ENCODE data around the gene P4HA3. TPM values are rescaled to one million over a fixed set of nuclear protein-coding genes. Genes with fewer than 3 reads are reported as not detected.

P4HA3 gene
- polyA plus RNA-seq, 1 experiment, result 14.1 TPM

DNA sequence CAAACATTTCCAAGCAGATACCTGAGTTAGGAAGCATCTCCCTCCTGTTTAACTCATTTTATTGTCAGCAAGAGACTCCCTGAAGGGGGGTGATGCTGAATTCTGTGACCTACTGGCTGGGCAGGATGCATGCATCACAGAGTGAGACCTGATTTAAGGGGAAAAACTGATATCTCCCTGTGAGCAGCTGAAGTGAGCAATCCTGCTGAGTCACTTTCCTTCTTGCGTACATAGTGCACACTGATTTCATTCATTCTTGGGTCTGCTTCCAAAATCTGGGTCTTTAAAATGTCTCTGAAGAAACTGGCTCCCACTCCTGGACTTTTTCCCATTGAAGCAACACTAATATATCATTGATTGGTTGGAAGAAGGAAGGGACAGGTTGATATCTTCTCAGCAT, 23.3 kb downstream of the P4HA3 start:
- no peaks in the 10 kb centered on the region for H3K27me3 ChIP-seq (ENCODE audit: control insufficient read depth, insufficient read depth, low read length)
- TF ChIP-seq, protein P1, sequence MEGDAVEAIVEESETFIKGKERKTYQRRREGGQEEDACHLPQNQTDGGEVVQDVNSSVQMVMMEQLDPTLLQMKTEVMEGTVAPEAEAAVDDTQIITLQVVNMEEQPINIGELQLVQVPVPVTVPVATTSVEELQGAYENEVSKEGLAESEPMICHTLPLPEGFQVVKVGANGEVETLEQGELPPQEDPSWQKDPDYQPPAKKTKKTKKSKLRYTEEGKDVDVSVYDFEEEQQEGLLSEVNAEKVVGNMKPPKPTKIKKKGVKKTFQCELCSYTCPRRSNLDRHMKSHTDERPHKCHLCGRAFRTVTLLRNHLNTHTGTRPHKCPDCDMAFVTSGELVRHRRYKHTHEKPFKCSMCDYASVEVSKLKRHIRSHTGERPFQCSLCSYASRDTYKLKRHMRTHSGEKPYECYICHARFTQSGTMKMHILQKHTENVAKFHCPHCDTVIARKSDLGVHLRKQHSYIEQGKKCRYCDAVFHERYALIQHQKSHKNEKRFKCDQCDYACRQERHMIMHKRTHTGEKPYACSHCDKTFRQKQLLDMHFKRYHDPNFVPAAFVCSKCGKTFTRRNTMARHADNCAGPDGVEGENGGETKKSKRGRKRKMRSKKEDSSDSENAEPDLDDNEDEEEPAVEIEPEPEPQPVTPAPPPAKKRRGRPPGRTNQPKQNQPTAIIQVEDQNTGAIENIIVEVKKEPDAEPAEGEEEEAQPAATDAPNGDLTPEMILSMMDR (IDR thresholded peaks at IDR 0.05; ENCODE audit: insufficient read depth, low read depth, low read length), result no peak
- H3K36me3 ChIP-seq (ENCODE audit: control insufficient read depth, insufficient read depth, low read length), result no peaks in the 10 kb centered on the region
- peak; percentile 87 for DNase-seq (ENCODE audit: low read depth)
- CTCF ChIA-PET, result interaction anchor here (0.7 to 0.9 kb wide), 2 partner anchors 10 to 161 kb away, joined by 3 read pairs; no protein-coding TSS in a partner anchor
- no peak overlapping the region for H3K4me3 ChIP-seq (ENCODE audit: low read depth, low read length)
- POLR2A ChIA-PET, result interaction anchor here (0.8 kb wide), 1 partner anchor 9 kb away, joined by 4 read pairs; no protein-coding TSS in a partner anchor

DNA sequence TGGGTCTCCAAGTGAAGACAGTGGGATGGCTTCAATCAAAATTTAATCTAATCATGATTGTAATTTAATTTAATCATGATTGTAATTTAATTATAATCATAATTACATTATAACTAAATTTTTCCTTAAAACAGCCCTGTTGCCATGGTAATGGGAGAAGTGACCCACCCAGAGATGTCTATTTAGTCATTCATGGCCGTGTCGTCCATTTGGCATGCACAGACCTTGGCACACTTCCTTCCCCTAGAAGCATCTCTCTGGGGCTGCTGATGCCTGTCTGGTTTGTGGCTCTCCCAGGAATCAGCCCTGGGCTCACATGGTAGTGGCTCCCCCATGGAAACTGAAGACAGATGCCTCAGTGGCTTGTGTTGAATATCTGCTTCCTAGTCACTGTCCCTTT, 27.0 kb downstream of the P4HA3 start:
- Histone ChIP-seq H3K4me3 (ENCODE audit: low read depth, low read length) (no peak overlapping the region), H3K36me3 (ENCODE audit: control insufficient read depth, insufficient read depth, low read length) (no peaks in the 10 kb centered on the region), H3K27me3 (ENCODE audit: control insufficient read depth, insufficient read depth, low read length) (no peaks in the 10 kb centered on the region)
- ChIA-PET CTCF (interaction anchor here (2.1 kb wide), 1 partner anchor 15 kb away, joined by 5 read pairs; no protein-coding TSS in a partner anchor), POLR2A (no interaction called here)
- DNase-seq (ENCODE audit: low read depth), result no peak
- TF ChIP-seq, protein P1 (IDR thresholded peaks at IDR 0.05; ENCODE audit: insufficient read depth, low read depth, low read length), result no peak

DNA sequence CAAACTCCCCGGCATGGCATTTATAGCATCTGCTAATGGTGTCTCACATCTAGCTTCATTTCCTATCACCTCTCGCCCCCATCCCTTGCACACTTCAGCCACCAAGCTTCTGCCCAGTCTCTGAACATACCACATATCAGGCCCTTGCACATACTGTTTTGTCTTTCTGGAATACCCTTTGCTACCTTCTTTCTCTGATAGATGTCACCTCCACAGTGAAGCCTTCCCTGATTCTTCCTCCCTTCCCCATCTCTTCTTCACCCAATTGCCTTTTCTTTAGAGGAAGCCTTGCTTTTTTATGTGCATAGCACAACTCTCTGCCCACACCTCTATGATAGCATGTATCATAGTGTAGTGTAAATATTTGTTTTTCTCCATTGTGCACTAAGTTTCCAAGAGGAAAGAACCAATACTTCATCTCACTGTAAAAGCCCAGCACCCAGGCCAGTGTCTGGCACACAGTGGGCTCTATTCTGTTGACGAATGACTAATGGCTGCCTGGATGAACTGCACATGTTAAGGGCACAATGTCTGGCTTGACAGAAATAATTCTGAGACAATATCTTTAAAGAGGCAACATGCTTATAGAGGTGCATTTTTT, 27.8 kb downstream of the P4HA3 start:
- CTCF ChIA-PET, result interaction anchor here (2.1 kb wide), 1 partner anchor 14 kb away, joined by 5 read pairs; no protein-coding TSS in a partner anchor
- no peak for DNase-seq (ENCODE audit: low read depth)
- Histone ChIP-seq H3K27me3 (ENCODE audit: control insufficient read depth, insufficient read depth, low read length) (no peaks in the 10 kb centered on the region), H3K36me3 (ENCODE audit: control insufficient read depth, insufficient read depth, low read length) (no peaks in the 10 kb centered on the region), H3K4me3 (ENCODE audit: low read depth, low read length) (no peak overlapping the region)
- POLR2A ChIA-PET, result no interaction called here
- TF ChIP-seq, protein P1 (IDR thresholded peaks at IDR 0.05; ENCODE audit: insufficient read depth, low read depth, low read length), result no peak

DNA sequence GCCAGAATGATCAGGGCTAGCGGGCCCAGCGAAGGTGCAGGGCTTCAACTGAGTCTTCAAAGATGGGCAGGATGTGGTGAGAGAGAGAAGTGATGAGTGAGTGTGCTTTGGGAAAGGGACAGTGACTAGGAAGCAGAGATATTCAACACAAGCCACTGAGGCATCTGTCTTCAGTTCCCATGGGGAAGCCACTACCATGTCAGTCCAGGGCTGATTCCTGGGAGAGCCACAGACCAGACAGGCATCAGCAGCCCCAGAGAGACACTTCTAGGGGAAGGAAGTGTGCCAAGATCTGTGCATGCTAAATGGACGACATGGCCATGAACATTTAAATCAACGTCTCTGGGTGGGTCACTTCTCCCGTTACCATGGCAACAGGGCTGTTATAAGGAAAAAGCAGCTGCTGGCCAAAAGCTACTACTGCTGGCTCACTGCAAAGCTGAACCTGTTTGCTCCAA, 28.5 kb downstream of the P4HA3 start:
- Histone ChIP-seq H3K36me3 (ENCODE audit: control insufficient read depth, insufficient read depth, low read length) (no peaks in the 10 kb centered on the region), H3K4me3 (ENCODE audit: low read depth, low read length) (no peak overlapping the region), H3K27me3 (ENCODE audit: control insufficient read depth, insufficient read depth, low read length) (no peaks in the 10 kb centered on the region)
- TF ChIP-seq, protein P1 (IDR thresholded peaks at IDR 0.05; ENCODE audit: insufficient read depth, low read depth, low read length), result no peak
- CTCF ChIA-PET, result interaction anchor here (1.1 to 2.1 kb wide), 2 partner anchors 13 to 18 kb away, joined by 3 to 5 read pairs; no protein-coding TSS in a partner anchor
- POLR2A ChIA-PET, result no interaction called here
- DNase-seq (ENCODE audit: low read depth), result no peak

DNA sequence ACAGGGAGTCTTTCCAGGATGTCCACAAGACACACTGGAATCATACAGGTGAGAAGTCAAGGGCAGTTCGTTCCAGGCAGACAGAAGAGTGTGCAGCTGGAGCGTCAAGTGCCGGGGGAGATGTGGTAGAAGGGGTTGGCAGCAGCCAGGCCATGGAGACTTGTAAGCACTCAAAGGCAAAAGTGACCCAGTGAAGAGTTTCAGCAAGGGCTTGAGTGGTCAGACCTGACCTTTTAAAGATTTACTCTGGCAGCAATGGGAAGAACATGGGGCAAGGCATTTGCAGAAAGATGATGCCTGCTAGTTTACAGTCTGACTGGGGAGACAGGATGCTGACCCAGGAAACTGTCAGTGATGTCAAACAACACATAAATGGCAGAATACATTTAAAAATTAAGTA, 29.0 kb downstream of the P4HA3 start:
- ChIA-PET POLR2A (no interaction called here), CTCF (interaction anchor here (1.1 to 2.1 kb wide), 2 partner anchors 13 to 19 kb away, joined by 3 to 5 read pairs; no protein-coding TSS in a partner anchor)
- Histone ChIP-seq H3K36me3 (ENCODE audit: control insufficient read depth, insufficient read depth, low read length) (no peaks in the 10 kb centered on the region), H3K27me3 (ENCODE audit: control insufficient read depth, insufficient read depth, low read length) (no peaks in the 10 kb centered on the region), H3K4me3 (ENCODE audit: low read depth, low read length) (no peak overlapping the region)
- DNase-seq (ENCODE audit: low read depth), result no peak
- TF ChIP-seq, protein P1 (IDR thresholded peaks at IDR 0.05; ENCODE audit: insufficient read depth, low read depth, low read length), result no peak

Measured in BJ (cell line).